CD4-positive, CD25-positive, alpha-beta regulatory T cell (primary cell): Measurements from ENCODE around the gene SRBD1. TPM values are rescaled to one million over a fixed set of nuclear protein-coding genes. Genes with fewer than 3 reads are reported as not detected.

Experiments used
- ATAC-seq, 2 donors: fragments of 150-1000 bp; cut with Tn5 transposase; one replicate each; pipeline ENCODE4 v1.10.0; 2021; ENCODE audit warnings: low read depth in 2 of 2, moderate number of reproducible peaks in 2 of 2, moderate library complexity in 1 of 2
- DNase-seq, 3 donors: peaks; one replicate each; pipeline versions ENCODE4 v3.0.0 to v3.0.0-alpha.2; 2012 to 2022; ENCODE audit warnings: mixed read lengths in 1 of 3
- H3K27ac ChIP-seq: one replicate; pipeline ENCODE4 v1.7.0; 2013; ENCODE audit warnings: mild to moderate bottlenecking, low read length; ENCODE audit not compliant: insufficient read depth, poor library complexity, severe bottlenecking
- H3K27me3 ChIP-seq: one replicate; pipeline ENCODE4 v1.7.0; 2013; ENCODE audit warnings: low read length; ENCODE audit not compliant: control insufficient read depth, insufficient read depth
- H3K36me3 ChIP-seq: one replicate; pipeline ENCODE4 v1.7.0; 2013; ENCODE audit warnings: mild to moderate bottlenecking, low read length, moderate library complexity; ENCODE audit not compliant: control insufficient read depth, insufficient read depth
- H3K4me1 ChIP-seq: 2 replicates; pipeline ENCODE4 v1.7.0; 2013; ENCODE audit warnings: mild to moderate bottlenecking, low read length; ENCODE audit not compliant: insufficient read depth, control insufficient read depth, poor library complexity, severe bottlenecking
- H3K4me3 ChIP-seq: one replicate; pipeline ENCODE4 v1.7.0; 2013; ENCODE audit warnings: low read depth, mild to moderate bottlenecking, low read length, moderate library complexity
- H3K9me3 ChIP-seq, 2 experiments: 1 replicate in 1 of 2; 2 replicates in 1 of 2; pipeline ENCODE4 v1.7.0; 2013; ENCODE audit warnings: low read length in 2 of 2, mild to moderate bottlenecking in 1 of 2, moderate library complexity in 1 of 2; ENCODE audit not compliant: control insufficient read depth in 2 of 2
- H3K27ac Mint-ChIP-seq, 3 donors: one replicate each; pipeline ENCODE4 v1.8.0; 2020 to 2022; ENCODE audit warnings: mild to moderate bottlenecking in 3 of 3, mixed read lengths in 3 of 3, moderate library complexity in 2 of 3
- H3K27me3 Mint-ChIP-seq: one replicate; pipeline ENCODE4 v1.8.0; 2022; ENCODE audit warnings: mild to moderate bottlenecking, mixed read lengths
- H3K36me3 Mint-ChIP-seq: one replicate; pipeline ENCODE4 v1.8.0; 2020; ENCODE audit warnings: mixed read lengths
- H3K4me1 Mint-ChIP-seq, 4 donors: one replicate each; pipeline ENCODE4 v1.8.0; 2020 to 2022; ENCODE audit warnings: mixed read lengths in 4 of 4, mild to moderate bottlenecking in 1 of 4
- H3K4me3 Mint-ChIP-seq, 4 donors: one replicate each; pipeline ENCODE4 v1.8.0; 2020 to 2022; ENCODE audit warnings: mild to moderate bottlenecking in 4 of 4, mixed read lengths in 4 of 4, moderate library complexity in 3 of 4
- H3K9me3 Mint-ChIP-seq, 7 donors: one replicate each; pipeline ENCODE4 v1.8.0; 2020 to 2022; ENCODE audit warnings: mixed read lengths in 7 of 7, mild to moderate bottlenecking in 3 of 7, moderate library complexity in 2 of 7
- polyA plus RNA-seq, 4 donors: library from polyadenylated mRNA; unstranded; fragments of 300-500 nt; fragmentation: Illumina TruSeq; gene quantifications; one replicate each; pipeline ENCODE4 v1.2.3, GENCODE V29; 2021
- total RNA-seq: library from RNA; stranded (reverse); gene quantifications from one replicate; pipeline ENCODE4 v1.2.3, GENCODE V29; 2022

Gene SRBD1
- total and polyA plus RNA-seq, 5 donors from 2014 or later = 7.4 to 18.2 (median 9.4) TPM

DNA sequence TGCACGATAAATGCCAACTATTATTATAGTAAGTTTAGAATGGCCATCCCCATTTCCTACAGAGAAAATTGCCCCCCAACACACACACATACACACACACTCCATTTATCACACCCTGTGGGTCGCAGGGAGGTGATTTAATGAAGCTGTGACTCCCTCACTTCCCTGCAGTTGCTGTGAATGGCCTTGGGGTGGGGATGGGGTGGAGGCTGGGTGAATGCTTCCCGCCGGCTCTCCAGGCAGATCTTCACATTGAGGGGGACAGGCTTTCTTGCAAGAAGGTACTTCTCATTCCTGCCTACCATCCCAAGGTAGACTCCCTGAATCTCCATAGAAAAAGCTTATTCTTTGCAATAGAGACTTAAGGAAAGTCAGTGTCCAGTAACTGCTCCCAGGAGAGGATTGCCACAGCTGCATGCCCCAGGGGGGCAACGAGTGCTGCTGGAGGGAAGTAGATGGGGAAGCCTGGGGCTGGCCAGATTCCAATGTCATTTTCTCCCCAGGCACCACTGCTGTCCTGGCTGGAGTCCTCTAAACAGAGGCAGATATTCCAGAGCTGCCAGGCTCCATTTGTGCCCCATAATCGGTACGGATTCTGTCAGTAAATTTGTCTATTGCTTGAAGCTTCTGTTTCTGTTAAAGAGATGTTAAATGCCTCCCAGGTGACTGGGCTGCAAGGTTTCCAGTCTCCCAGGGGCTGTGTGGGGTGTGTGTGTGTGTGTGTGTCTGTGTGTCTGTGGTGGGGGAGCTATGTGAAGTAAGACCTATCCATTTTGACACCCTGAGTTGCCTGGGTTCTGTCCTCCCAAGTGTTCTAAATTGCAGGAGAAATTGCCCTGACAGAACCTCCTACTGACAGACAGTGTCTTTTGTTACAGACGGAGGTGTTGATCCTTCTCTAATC, 265.5 kb downstream of the SRBD1 start:
- peaks cover 0 to 2% (median 0%) of the 10 kb centered on the region in 7 donors for H3K9me3 Mint-ChIP-seq
- H3K27me3 Mint-ChIP-seq = no peaks in the 10 kb centered on the region
- Histone ChIP-seq H3K36me3 (no peaks in the 10 kb centered on the region), H3K27ac (no peak overlapping the region), H3K4me1 (no peaks in the 10 kb centered on the region), H3K4me3 (no peak overlapping the region), H3K9me3 (peaks cover 0 to 2% of the 10 kb centered on the region in 2 experiments), H3K27me3 (no peaks in the 10 kb centered on the region)
- ATAC-seq (no peak), DNase-seq (no peak)
- no peak overlapping the region for H3K4me3 Mint-ChIP-seq
- no peak overlapping the region for H3K27ac Mint-ChIP-seq
- H3K36me3 Mint-ChIP-seq = no peaks in the 10 kb centered on the region
- H3K4me1 Mint-ChIP-seq = no peaks in the 10 kb centered on the region

DNA sequence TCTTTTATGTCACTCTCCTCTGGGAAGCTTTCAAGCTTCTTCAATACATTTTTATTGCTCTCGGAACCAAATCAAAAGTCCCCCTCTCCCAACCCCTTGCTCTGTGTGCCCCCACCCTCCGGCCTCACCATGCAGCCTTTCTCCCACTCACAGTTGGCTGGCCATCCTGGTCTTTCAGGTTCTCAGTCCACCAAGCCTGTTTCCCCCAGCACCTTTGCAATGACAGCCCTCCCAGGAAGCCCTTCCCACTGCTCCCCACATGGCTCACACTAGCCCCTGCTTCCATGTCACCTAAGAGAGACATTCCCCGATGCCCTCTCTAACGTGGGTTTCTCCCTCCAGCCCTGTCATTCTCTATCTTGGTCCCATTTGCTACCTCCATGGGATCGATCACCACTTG, 266.6 kb downstream of the SRBD1 start:
- Histone ChIP-seq H3K27ac (no peak overlapping the region), H3K36me3 (no peaks in the 10 kb centered on the region), H3K4me1 (no peaks in the 10 kb centered on the region), H3K4me3 (no peak overlapping the region), H3K27me3 (no peaks in the 10 kb centered on the region), H3K9me3 (peaks cover 0 to 2% of the 10 kb centered on the region in 2 experiments)
- DNase-seq (no peak), ATAC-seq (no peak)
- no peak overlapping the region for H3K4me3 Mint-ChIP-seq
- H3K9me3 Mint-ChIP-seq = peaks cover 0 to 2% (median 0%) of the 10 kb centered on the region in 7 donors
- H3K27me3 Mint-ChIP-seq = no peaks in the 10 kb centered on the region
- no peaks in the 10 kb centered on the region for H3K4me1 Mint-ChIP-seq
- no peak overlapping the region for H3K27ac Mint-ChIP-seq
- no peaks in the 10 kb centered on the region for H3K36me3 Mint-ChIP-seq

DNA sequence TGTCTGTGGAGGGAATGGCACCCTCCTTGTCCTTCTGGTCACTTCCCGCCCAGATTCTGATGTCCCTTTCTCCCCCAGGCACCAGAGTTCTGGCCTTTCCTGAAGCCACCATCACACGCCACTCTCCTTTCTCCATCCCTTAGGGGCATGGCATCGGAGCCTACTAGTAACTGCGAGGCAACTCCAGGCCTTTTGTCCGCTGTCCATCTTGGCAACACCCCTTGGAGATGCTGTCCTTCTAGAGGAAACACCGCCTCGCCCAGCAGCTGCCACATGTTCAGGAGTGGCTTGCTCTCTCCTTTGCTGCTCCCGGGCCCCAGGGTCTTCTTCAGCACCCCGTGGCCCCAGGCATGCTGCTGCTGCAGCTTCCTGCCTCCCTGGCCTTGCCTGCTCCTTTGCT, 267.0 kb downstream of the SRBD1 start:
- Histone ChIP-seq H3K4me3 (no peak overlapping the region), H3K4me1 (no peaks in the 10 kb centered on the region), H3K9me3 (peaks cover 0 to 2% of the 10 kb centered on the region in 2 experiments), H3K27me3 (no peaks in the 10 kb centered on the region), H3K36me3 (no peaks in the 10 kb centered on the region), H3K27ac (no peak overlapping the region)
- no peak overlapping the region for H3K4me3 Mint-ChIP-seq
- no peak for DNase-seq
- no peak overlapping the region for H3K27ac Mint-ChIP-seq
- ATAC-seq = no peak
- no peaks in the 10 kb centered on the region for H3K36me3 Mint-ChIP-seq
- peaks cover 0 to 2% (median 0%) of the 10 kb centered on the region in 7 donors for H3K9me3 Mint-ChIP-seq
- no peaks in the 10 kb centered on the region for H3K27me3 Mint-ChIP-seq
- H3K4me1 Mint-ChIP-seq = no peaks in the 10 kb centered on the region

DNA sequence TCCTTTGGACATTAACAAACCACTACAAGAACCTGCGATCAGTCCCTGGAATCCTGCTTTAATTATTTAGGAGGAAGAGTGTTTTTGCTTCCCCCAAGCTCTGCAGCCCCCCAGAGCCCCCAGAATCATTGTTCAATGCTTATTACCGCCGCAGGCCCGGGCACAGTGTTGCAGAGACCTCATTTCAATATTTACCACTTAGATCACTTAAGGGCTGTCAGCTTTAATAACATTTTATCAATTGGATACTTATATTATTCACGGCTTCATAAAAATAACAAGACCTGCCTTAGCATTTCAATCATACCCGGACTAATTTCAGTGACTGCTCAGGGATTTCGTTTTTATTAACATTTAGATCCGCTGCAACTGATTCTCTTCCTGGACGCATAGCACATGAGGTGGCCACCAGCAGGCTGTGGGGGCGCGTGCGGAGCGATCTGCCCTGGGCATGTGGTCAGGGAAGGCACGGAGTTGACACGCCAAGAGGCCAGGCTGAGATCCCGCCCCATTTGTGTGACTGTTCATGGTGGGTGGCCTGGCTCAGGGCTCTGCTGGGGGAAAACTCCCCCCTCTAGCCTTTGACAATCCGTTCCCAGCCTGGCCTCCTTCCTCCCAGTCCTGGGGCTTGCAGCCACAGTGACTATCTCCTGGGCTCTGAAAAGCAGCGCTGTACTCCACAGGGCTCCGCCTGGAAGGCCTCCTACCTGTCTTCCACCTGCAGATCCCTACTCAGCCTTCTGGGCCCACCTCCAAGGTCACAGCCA, 267.6 kb downstream of the SRBD1 start:
- H3K27me3 ChIP-seq = no peaks in the 10 kb centered on the region
- H3K4me3 ChIP-seq = no peak overlapping the region
- no peaks in the 10 kb centered on the region for H3K4me1 Mint-ChIP-seq
- H3K9me3 ChIP-seq = peaks cover 0 to 2% of the 10 kb centered on the region in 2 experiments
- H3K36me3 Mint-ChIP-seq = no peaks in the 10 kb centered on the region
- ATAC-seq = no peak
- H3K27ac Mint-ChIP-seq = no peak overlapping the region
- H3K27ac ChIP-seq = no peak overlapping the region
- no peaks in the 10 kb centered on the region for H3K27me3 Mint-ChIP-seq
- H3K36me3 ChIP-seq = no peaks in the 10 kb centered on the region
- H3K9me3 Mint-ChIP-seq = peaks cover 0 to 2% (median 0%) of the 10 kb centered on the region in 7 donors
- H3K4me1 ChIP-seq = no peaks in the 10 kb centered on the region
- no peak for DNase-seq
- no peak overlapping the region for H3K4me3 Mint-ChIP-seq

DNA sequence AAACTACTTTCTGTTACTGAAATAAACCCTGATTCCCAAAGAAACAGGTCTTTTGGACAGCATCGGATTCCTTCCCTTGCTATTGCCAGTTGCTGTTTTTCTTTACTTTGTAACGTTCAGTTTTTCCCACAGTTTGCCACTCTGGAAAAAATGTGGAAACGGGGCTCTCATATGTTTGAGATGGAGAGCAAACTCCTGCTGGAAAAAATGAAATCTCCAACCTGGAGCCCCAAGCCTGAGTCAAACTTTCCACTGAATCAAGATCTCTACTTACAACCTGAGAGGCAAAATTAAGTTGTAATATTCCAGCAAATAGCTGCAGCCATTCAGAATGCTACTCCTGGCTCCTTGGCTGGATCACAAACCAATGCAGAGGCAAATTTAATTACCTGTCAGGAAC, 270.7 kb downstream of the SRBD1 start:
- Mint-ChIP-seq H3K4me1 (no peaks in the 10 kb centered on the region), H3K27me3 (peaks cover 4% of the 10 kb centered on the region), H3K36me3 (no peaks in the 10 kb centered on the region), H3K4me3 (no peak overlapping the region), H3K27ac (no peak overlapping the region), H3K9me3 (peaks cover 0 to 3% (median 0%) of the 10 kb centered on the region in 7 donors)
- H3K27ac ChIP-seq = no peak overlapping the region
- peaks cover 2% of the 10 kb centered on the region for H3K27me3 ChIP-seq
- H3K9me3 ChIP-seq = no peaks in the 10 kb centered on the region
- H3K4me3 ChIP-seq = no peak overlapping the region
- no peaks in the 10 kb centered on the region for H3K4me1 ChIP-seq
- DNase-seq (no peak), ATAC-seq (no peak)
- H3K36me3 ChIP-seq = no peaks in the 10 kb centered on the region

DNA sequence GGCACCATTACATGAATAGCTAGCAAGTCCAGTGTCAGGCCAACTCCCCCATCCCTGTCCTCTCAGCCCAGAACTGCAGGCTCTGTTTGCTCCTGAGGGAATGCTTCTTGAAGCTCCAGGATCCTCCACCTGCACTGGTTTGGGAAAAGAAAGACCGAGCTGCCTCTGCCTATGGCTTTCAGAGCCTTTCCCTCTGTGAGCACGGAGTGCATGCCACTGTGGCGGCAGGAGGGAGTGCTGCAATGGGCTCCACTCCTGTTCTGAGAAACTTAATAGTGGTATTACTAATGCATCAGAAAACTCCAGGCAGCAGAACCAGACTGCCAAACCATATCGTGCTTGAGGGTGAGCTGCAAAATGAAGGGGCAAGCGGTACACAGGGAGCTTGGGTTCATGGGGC, 271.8 kb downstream of the SRBD1 start:
- ATAC-seq (no peak), DNase-seq (no peak)
- Histone ChIP-seq H3K9me3 (no peaks in the 10 kb centered on the region), H3K36me3 (no peaks in the 10 kb centered on the region), H3K27ac (no peak overlapping the region), H3K27me3 (peaks cover 2% of the 10 kb centered on the region), H3K4me3 (no peak overlapping the region), H3K4me1 (no peaks in the 10 kb centered on the region)
- no peak overlapping the region for H3K27ac Mint-ChIP-seq
- peaks cover 4% of the 10 kb centered on the region for H3K27me3 Mint-ChIP-seq
- no peaks in the 10 kb centered on the region for H3K4me1 Mint-ChIP-seq
- no peak overlapping the region for H3K4me3 Mint-ChIP-seq
- peaks cover 0 to 1% (median 0%) of the 10 kb centered on the region in 7 donors for H3K9me3 Mint-ChIP-seq
- no peaks in the 10 kb centered on the region for H3K36me3 Mint-ChIP-seq
